ENCODE results near the gene OSBPL6. TPM values are rescaled to one million over a fixed set of nuclear protein-coding genes. Genes with fewer than 3 reads are reported as not detected.

Gene OSBPL6
- total and polyA plus RNA-seq, 2 donors from 2014 or later: 0.91 to 1.4 TPM

DNA sequence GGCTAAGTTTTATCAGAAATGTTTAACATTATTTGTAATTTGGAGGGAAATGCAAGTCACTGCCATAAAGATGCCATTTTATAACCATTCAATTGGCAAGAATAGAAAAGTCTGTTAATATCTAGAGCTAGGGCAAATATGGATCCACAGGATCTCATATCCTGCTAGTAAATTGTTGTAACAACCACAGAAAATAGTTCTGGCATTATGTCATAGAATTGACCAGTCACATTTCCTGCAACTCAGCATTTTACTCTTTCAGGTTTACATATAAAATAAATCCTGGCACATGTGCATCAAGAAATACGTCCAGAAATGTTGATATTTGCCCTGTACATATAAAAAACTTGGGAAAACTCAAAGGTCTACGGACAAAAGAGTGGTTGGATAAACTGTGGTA, 32.9 kb downstream of the OSBPL6 start:
- Histone ChIP-seq H3K9me3 (ENCODE audit: control insufficient read depth in 2 of 3, insufficient read depth in 1 of 3, low read length in 3 of 3) (no peaks in the 10 kb centered on the region), H3K27me3 (ENCODE audit: control insufficient read depth, insufficient read depth, low read length) (no peaks in the 10 kb centered on the region), H3K4me3 (ENCODE audit: low read length in 3 of 3) (no peak overlapping the region), H3K27ac (ENCODE audit: low read depth in 2 of 2, low read length in 2 of 2) (no peak overlapping the region), H3K4me1 (ENCODE audit: control insufficient read depth in 2 of 3, insufficient read depth in 2 of 3, low read depth in 1 of 3, low read length in 3 of 3) (no peaks in the 10 kb centered on the region), H3K36me3 (ENCODE audit: control insufficient read depth in 2 of 3, insufficient read depth in 3 of 3, low read length in 3 of 3) (no peaks in the 10 kb centered on the region), H3K9ac (ENCODE audit: low read length in 3 of 3) (no peak overlapping the region)
- no peak for TF ChIP-seq CTCF (IDR thresholded peaks at IDR 0.05; ENCODE audit: borderline replicate concordance, extremely low read depth, insufficient read depth)
- intact Hi-C loops (cut with DNase I): no loop called here
- DNase-seq (no peak), FAIRE-seq (no peak)

GRCh38 chr2:178229927-178230326, 35.6 kb downstream of the OSBPL6 start:
- FAIRE-seq (no peak), DNase-seq (no peak)
- no peaks in the 10 kb centered on the region for H3K36me3 ChIP-seq (ENCODE audit: control insufficient read depth in 2 of 3, insufficient read depth in 3 of 3, low read length in 3 of 3)
- no peak overlapping the region for H3K4me3 ChIP-seq (ENCODE audit: low read length in 3 of 3)
- no peak overlapping the region for H3K9ac ChIP-seq (ENCODE audit: low read length in 3 of 3)
- intact Hi-C loops (cut with DNase I): no loop called here
- TF ChIP-seq CTCF (IDR thresholded peaks at IDR 0.05; ENCODE audit: borderline replicate concordance, extremely low read depth, insufficient read depth): no peak
- no peaks in the 10 kb centered on the region for H3K9me3 ChIP-seq (ENCODE audit: control insufficient read depth in 2 of 3, insufficient read depth in 1 of 3, low read length in 3 of 3)
- no peaks in the 10 kb centered on the region for H3K27me3 ChIP-seq (ENCODE audit: control insufficient read depth, insufficient read depth, low read length)
- H3K27ac ChIP-seq (ENCODE audit: low read depth in 2 of 2, low read length in 2 of 2): no peak overlapping the region
- no peaks in the 10 kb centered on the region for H3K4me1 ChIP-seq (ENCODE audit: control insufficient read depth in 2 of 3, insufficient read depth in 2 of 3, low read depth in 1 of 3, low read length in 3 of 3)

GRCh38 chr2:178230396-178230795, 36.1 kb downstream of the OSBPL6 start:
- no peak overlapping the region for H3K27ac ChIP-seq (ENCODE audit: low read depth in 2 of 2, low read length in 2 of 2)
- TF ChIP-seq CTCF (IDR thresholded peaks at IDR 0.05; ENCODE audit: borderline replicate concordance, extremely low read depth, insufficient read depth): no peak

DNA sequence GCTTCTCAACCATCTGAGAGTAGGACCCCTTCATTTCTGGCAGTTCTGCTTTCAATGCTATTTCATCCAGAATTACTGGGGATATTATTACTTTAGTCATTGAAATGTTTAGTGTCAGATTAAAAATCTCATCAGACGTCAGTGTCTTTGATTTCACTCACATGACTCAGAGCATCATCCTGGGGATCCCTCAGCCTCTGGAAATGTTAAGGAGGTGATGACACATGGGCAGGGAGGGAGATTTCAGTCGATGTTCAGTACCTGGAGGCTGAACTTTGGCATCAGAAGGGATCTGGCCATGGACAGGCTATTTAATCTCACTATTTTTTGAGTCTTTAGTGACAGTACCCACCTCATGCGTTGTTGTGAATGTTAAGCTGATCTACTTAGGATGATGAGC, 39.1 kb downstream of the OSBPL6 start:
- Histone ChIP-seq H3K9me3 (ENCODE audit: control insufficient read depth in 2 of 3, insufficient read depth in 1 of 3, low read length in 3 of 3) (no peaks in the 10 kb centered on the region), H3K9ac (ENCODE audit: low read length in 3 of 3) (no peak overlapping the region), H3K4me3 (ENCODE audit: low read length in 3 of 3) (no peak overlapping the region), H3K4me1 (ENCODE audit: control insufficient read depth in 2 of 3, insufficient read depth in 2 of 3, low read depth in 1 of 3, low read length in 3 of 3) (no peaks in the 10 kb centered on the region), H3K27ac (ENCODE audit: low read depth in 2 of 2, low read length in 2 of 2) (no peak overlapping the region), H3K27me3 (ENCODE audit: control insufficient read depth, insufficient read depth, low read length) (no peaks in the 10 kb centered on the region), H3K36me3 (ENCODE audit: control insufficient read depth in 2 of 3, insufficient read depth in 3 of 3, low read length in 3 of 3) (no peaks in the 10 kb centered on the region)
- FAIRE-seq (no peak), DNase-seq (no peak)
- no peak for TF ChIP-seq CTCF (IDR thresholded peaks at IDR 0.05; ENCODE audit: borderline replicate concordance, extremely low read depth, insufficient read depth)
- intact Hi-C loops (cut with DNase I): no loop called here

More at GRCh38 chr2:178230396-178230795, 36.1 kb downstream of the OSBPL6 start:
- Histone ChIP-seq H3K36me3 (ENCODE audit: control insufficient read depth in 2 of 3, insufficient read depth in 3 of 3, low read length in 3 of 3) (no peaks in the 10 kb centered on the region), H3K4me1 (ENCODE audit: control insufficient read depth in 2 of 3, insufficient read depth in 2 of 3, low read depth in 1 of 3, low read length in 3 of 3) (no peaks in the 10 kb centered on the region), H3K9me3 (ENCODE audit: control insufficient read depth in 2 of 3, insufficient read depth in 1 of 3, low read length in 3 of 3) (no peaks in the 10 kb centered on the region), H3K27me3 (ENCODE audit: control insufficient read depth, insufficient read depth, low read length) (no peaks in the 10 kb centered on the region), H3K9ac (ENCODE audit: low read length in 3 of 3) (no peak overlapping the region), H3K4me3 (ENCODE audit: low read length in 3 of 3) (no peak overlapping the region)
- DNase-seq (no peak), FAIRE-seq (no peak)
- intact Hi-C loops (cut with DNase I): no loop called here

Data from kidney (tissue), 14 donors.